GM12872 (cell line): ENCODE measurements around the gene COMMD1.

Experiments used
- TF ChIP-seq, protein P1 (sequence below): IDR thresholded peaks from 3 replicates; pipeline ENCODE4 v1.5.1; 2011; ENCODE audit warnings: low read depth, mild to moderate bottlenecking, low read length, moderate library complexity; ENCODE audit not compliant: insufficient read depth

COMMD1 gene

DNA sequence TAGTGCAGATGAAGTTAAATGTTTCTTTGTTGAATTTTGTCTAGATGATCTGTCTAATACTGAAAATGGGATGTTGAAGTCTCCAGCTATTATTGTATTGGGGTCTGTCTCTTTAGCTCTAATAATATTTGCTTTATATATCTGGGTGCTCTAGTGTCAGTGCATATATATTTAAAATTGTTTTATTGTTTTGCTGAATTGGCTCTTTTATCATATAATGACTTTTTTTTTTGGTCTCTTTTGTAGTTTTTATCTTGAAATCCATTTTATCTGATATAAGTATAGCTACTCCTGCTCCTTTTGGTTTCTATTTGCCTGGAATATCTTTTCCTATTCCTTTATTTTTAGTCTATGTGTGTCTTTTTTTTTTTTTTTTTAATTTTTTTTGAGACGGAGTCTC is 79.2 kb downstream of the COMMD1 start:
- TF ChIP-seq, protein P1, sequence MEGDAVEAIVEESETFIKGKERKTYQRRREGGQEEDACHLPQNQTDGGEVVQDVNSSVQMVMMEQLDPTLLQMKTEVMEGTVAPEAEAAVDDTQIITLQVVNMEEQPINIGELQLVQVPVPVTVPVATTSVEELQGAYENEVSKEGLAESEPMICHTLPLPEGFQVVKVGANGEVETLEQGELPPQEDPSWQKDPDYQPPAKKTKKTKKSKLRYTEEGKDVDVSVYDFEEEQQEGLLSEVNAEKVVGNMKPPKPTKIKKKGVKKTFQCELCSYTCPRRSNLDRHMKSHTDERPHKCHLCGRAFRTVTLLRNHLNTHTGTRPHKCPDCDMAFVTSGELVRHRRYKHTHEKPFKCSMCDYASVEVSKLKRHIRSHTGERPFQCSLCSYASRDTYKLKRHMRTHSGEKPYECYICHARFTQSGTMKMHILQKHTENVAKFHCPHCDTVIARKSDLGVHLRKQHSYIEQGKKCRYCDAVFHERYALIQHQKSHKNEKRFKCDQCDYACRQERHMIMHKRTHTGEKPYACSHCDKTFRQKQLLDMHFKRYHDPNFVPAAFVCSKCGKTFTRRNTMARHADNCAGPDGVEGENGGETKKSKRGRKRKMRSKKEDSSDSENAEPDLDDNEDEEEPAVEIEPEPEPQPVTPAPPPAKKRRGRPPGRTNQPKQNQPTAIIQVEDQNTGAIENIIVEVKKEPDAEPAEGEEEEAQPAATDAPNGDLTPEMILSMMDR = no peak

GRCh38 chr2:61988462-61989366 is 83.2 kb downstream of the COMMD1 start:
- TF ChIP-seq, protein P1 = no peak

GRCh38 chr2:61993422-61994024 is 88.0 kb downstream of the COMMD1 start:
- TF ChIP-seq, protein P1 = peak; percentile 71

DNA sequence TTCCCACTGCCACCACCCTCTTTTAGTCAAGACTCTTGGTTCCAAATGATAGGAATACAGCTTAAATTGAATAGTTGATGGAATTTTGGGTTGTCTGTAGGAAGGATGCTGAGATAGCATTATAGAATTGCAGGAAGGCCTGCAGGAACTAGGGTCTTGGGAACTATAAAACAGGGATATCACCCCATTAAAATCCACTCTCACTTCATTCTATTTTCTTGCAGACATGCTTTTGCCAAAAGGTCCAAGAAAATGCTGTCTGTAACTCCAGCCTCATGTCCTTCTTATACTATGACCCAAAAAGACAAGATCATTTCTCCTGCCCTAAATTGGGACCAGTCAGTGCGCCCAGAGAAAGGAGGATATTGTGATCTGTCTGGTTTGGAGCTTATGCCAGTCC is 89.1 kb downstream of the COMMD1 start:
- TF ChIP-seq, protein P1 = no peak

GRCh38 chr2:61995065-61995464 is 89.6 kb downstream of the COMMD1 start:
- TF ChIP-seq, protein P1 = no peak

- TF ChIP-seq, protein P1 = no peak
Measured at GRCh38 chr2:61995515-61995914, 90.0 kb downstream of the COMMD1 start.

- TF ChIP-seq, protein P1 = no peak
Measured at GRCh38 chr2:61998426-61998825, 93.0 kb downstream of the COMMD1 start.
